A673 (cell line): ENCODE data around the gene ANKLE2. TPM values are rescaled to one million over a fixed set of nuclear protein-coding genes. Genes with fewer than 3 reads are reported as not detected.

Source experiments
- BruUV-seq: library from RNA; stranded (reverse); fragments of 400-500 nt; replicated peaks from 2 replicates; lab custom pipeline; 2021; lab: Mats Ljungman, UMichigan
- CTCF ChIA-PET: fragments of 300-600 bp; sonication (Branson Sonifier 250); formaldehyde crosslinking; loops from one replicate; lab custom pipeline; 2022; ENCODE audit warnings: antibody characterized with exemption; lab: Charles Lee
- POLR2A ChIA-PET: fragments of 300-600 bp; sonication (Branson Sonifier 250); formaldehyde crosslinking; loops from one replicate; lab custom pipeline; 2022; ENCODE audit warnings: antibody characterized with exemption; ENCODE audit not compliant: low non-redundant PET; lab: Charles Lee
- DNase-seq: peaks from one replicate; pipeline ENCODE4 v3.0.0-alpha.2; 2015; ENCODE audit warnings: low spot score
- H3K27ac ChIP-seq: fragments of 200-600 bp; sonication (generic); 2 replicates; pipeline ENCODE4 v1.5.1; 2016; ENCODE audit warnings: mixed run types, low read depth, mild to moderate bottlenecking, mixed read lengths, antibody characterized with exemption, low read length; ENCODE audit not compliant: poor library complexity, severe bottlenecking
- H3K27me3 ChIP-seq: fragments of 200-600 bp; sonication (generic); replicated peaks from 2 replicates; pipeline ENCODE4 v1.6.1; 2017; ENCODE audit warnings: mixed run types, low read depth, mild to moderate bottlenecking, mixed read lengths, antibody characterized with exemption, low read length; ENCODE audit not compliant: insufficient read depth, poor library complexity
- H3K36me3 ChIP-seq: fragments of 200-600 bp; sonication (generic); 2 replicates; pipeline ENCODE4 v1.6.1; 2016; ENCODE audit warnings: mixed run types, mild to moderate bottlenecking, mixed read lengths, antibody characterized with exemption, low read length; ENCODE audit not compliant: insufficient read depth, poor library complexity, severe bottlenecking
- H3K4me1 ChIP-seq: fragments of 200-600 bp; sonication (generic); 2 replicates; pipeline ENCODE4 v1.6.1; 2017; ENCODE audit warnings: mixed run types, mild to moderate bottlenecking, mixed read lengths, antibody characterized with exemption, low read length; ENCODE audit not compliant: insufficient read depth, poor library complexity, severe bottlenecking
- H3K4me3 ChIP-seq: fragments of 200-600 bp; sonication (generic); 2 replicates; pipeline ENCODE4 v1.5.1; 2016; ENCODE audit warnings: low read depth, mixed run types, mild to moderate bottlenecking, mixed read lengths, low read length; ENCODE audit not compliant: poor library complexity, severe bottlenecking
- H3K9me3 ChIP-seq: fragments of 200-600 bp; sonication (generic); 2 replicates; pipeline ENCODE4 v1.6.1; 2016; ENCODE audit warnings: mixed run types, low read depth, mild to moderate bottlenecking, mixed read lengths, antibody characterized with exemption, low read length; ENCODE audit not compliant: poor library complexity, severe bottlenecking
- CTCF ChIP-seq: fragments of 300-800, 200-600 bp; sonication (generic); conservative IDR thresholded peaks from 2 replicates; pipeline ENCODE4 v1.5.1; 2017; ENCODE audit warnings: low read depth, mild to moderate bottlenecking, antibody characterized with exemption, low read length, moderate library complexity, mixed read lengths
- EZH2 ChIP-seq: fragments of 200-600 bp; sonication (generic); IDR thresholded peaks from 2 replicates; pipeline ENCODE4 v1.6.1; 2017; ENCODE audit warnings: borderline replicate concordance, low read depth, mild to moderate bottlenecking, mixed read lengths, antibody characterized with exemption, low read length; ENCODE audit not compliant: poor library complexity, severe bottlenecking
- intact Hi-C: fragments of 100-400 bp; cut with micrococcal nuclease; formaldehyde crosslinking; loops from one replicate; pipeline ENCODE4 v1.10.0; 2022; ENCODE audit not compliant: unreplicated experiment
- total RNA-seq: library from RNA; stranded (reverse); gene quantifications from 2 replicates; pipeline ENCODE4 v1.2.3, GENCODE V29; 2021

The ANKLE2 gene
- total RNA-seq, 1 experiment from 2014 or later, result 107 TPM

DNA sequence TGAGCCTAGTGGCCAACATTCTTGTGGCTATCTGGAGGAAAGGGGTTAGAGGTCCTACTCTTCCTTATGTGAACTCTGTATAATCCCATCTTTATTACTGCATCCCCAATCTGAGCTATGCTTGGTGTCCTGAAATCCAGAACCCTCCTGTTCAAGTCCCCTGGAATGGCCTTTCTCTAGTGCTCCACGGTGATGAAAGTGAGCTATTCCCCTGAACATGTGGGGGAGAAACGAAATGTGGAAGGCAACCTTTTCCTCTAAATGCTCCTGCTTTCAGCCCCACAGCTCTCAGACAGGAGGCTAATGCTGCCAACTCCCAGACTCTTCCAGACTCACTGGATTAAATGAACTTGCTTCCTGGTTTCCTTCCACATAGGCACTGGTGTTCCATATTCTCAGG is 53.5 kb downstream of the ANKLE2 start:
- ChIA-PET CTCF (no interaction called here), POLR2A (no interaction called here)
- intact Hi-C loops, result no loop called here
- TF ChIP-seq EZH2 (no peak), CTCF (no peak)
- Histone ChIP-seq H3K27me3 (no peaks in the 10 kb centered on the region), H3K4me3 (no peak overlapping the region), H3K27ac (peak overlapping the region; percentile 40), H3K36me3 (peaks cover 5% of the 10 kb centered on the region), H3K4me1 (no peaks in the 10 kb centered on the region), H3K9me3 (no peaks in the 10 kb centered on the region)
- no peak for DNase-seq
- BruUV-seq, result no TSS peak

DNA sequence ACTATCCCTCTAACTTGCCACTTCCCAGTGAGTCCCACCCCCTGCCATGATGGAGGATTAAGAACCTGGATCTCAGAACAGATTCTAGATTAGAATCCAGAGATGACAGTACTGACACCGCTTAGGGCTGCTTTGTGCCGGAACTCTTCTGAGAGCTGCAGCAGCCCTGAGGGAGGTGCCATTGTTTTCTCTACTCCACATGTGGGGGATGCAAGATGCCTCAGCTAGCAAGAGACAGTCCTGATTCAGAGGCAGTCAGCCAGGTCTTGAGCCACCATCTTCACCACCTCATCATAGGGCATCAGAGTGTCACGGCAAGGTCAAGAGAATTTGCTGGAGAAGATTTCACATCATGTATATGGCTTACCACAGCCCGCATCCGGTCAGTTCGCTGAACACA is 54.4 kb downstream of the ANKLE2 start:
- Histone ChIP-seq H3K4me1 (no peaks in the 10 kb centered on the region), H3K27ac (no peak overlapping the region), H3K4me3 (no peak overlapping the region), H3K36me3 (peaks cover 5% of the 10 kb centered on the region), H3K9me3 (no peaks in the 10 kb centered on the region), H3K27me3 (no peaks in the 10 kb centered on the region)
- TF ChIP-seq EZH2 (no peak), CTCF (no peak)
- no TSS peak for BruUV-seq
- CTCF ChIA-PET, result no interaction called here
- POLR2A ChIA-PET, result no interaction called here
- intact Hi-C loops, result no loop called here
- no peak for DNase-seq

DNA sequence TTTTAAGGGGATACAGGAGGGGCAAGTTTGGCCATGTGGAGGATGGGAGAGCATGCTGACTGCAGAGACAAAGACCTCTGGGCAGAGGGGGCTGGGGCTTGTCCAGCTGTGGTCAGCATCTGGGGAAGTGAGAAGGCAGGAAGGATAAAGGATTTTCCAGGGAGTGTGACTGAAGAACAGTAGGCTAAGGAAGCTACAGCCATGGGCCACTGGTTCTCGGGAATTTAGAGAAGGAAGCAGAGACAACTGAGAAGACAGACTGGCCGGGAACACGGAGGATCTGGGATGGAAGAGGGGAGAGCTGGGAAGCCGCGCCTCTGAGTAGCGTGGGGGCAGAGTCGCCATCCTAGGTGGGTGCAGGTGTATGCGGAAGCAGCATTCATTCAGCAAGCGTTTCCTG is 58.0 kb downstream of the ANKLE2 start:
- ChIA-PET POLR2A (no interaction called here), CTCF (no interaction called here)
- TF ChIP-seq CTCF (no peak), EZH2 (no peak)
- Histone ChIP-seq H3K27me3 (no peaks in the 10 kb centered on the region), H3K4me3 (no peak overlapping the region), H3K4me1 (no peaks in the 10 kb centered on the region), H3K36me3 (peaks cover 29% of the 10 kb centered on the region), H3K27ac (no peak overlapping the region), H3K9me3 (no peaks in the 10 kb centered on the region)
- BruUV-seq, result no TSS peak
- intact Hi-C loops, result no loop called here
- no peak for DNase-seq
